ENCODE results near the gene ZNF860.

Gene ZNF860

GRCh38 chr3:31955581-31955980 lies 26.0 kb upstream of the ZNF860 start:
- no peak overlapping the region for H3K4me3 ChIP-seq (ENCODE audit: low read length)
- no peaks in the 10 kb centered on the region for H4K20me1 ChIP-seq (ENCODE audit: insufficient read depth, low read length)
- TF ChIP-seq EZH2phosphoT487 (IDR thresholded peaks at IDR 0.05; ENCODE audit: low read depth), result no peak
- TF ChIP-seq CTCF (IDR thresholded peaks at IDR 0.05; ENCODE audit: low read depth, low read length), result no peak
- no peak overlapping the region for H3K4me2 ChIP-seq (ENCODE audit: low read length)
- H3K36me3 ChIP-seq (replicated peaks; ENCODE audit: low read depth, low read length), result peaks cover 20% of the 10 kb centered on the region
- H3K27ac ChIP-seq (ENCODE audit: low read length), result no peak overlapping the region
- H3K9me3 ChIP-seq (ENCODE audit: insufficient read depth, low read length), result peaks cover 22% of the 10 kb centered on the region
- no peaks in the 10 kb centered on the region for H3K27me3 ChIP-seq (ENCODE audit: low read depth, low read length)
- H3K79me2 ChIP-seq (ENCODE audit: low read length), result peaks cover 71% of the 10 kb centered on the region
- no peak overlapping the region for H2AFZ ChIP-seq (ENCODE audit: low read depth, low read length)
- no peak overlapping the region for H3K9ac ChIP-seq (ENCODE audit: low read length)
- H3K4me1 ChIP-seq (ENCODE audit: low read length), result peaks cover 68% of the 10 kb centered on the region

GRCh38 chr3:31957106-31957505 lies 24.4 kb upstream of the ZNF860 start:
- Histone ChIP-seq H3K9me3 (ENCODE audit: insufficient read depth, low read length) (peaks cover 17% of the 10 kb centered on the region), H4K20me1 (ENCODE audit: insufficient read depth, low read length) (no peaks in the 10 kb centered on the region), H3K27ac (ENCODE audit: low read length) (no peak overlapping the region), H3K36me3 (replicated peaks; ENCODE audit: low read depth, low read length) (peaks cover 15% of the 10 kb centered on the region), H3K79me2 (ENCODE audit: low read length) (peaks cover 75% of the 10 kb centered on the region), H3K4me2 (ENCODE audit: low read length) (no peak overlapping the region), H3K9ac (ENCODE audit: low read length) (no peak overlapping the region), H3K4me1 (ENCODE audit: low read length) (peaks cover 71% of the 10 kb centered on the region), H3K4me3 (ENCODE audit: low read length) (no peak overlapping the region), H3K27me3 (ENCODE audit: low read depth, low read length) (no peaks in the 10 kb centered on the region), H2AFZ (ENCODE audit: low read depth, low read length) (no peak overlapping the region)
- TF ChIP-seq CTCF (IDR thresholded peaks at IDR 0.05; ENCODE audit: low read depth, low read length), result no peak
- TF ChIP-seq EZH2phosphoT487 (IDR thresholded peaks at IDR 0.05; ENCODE audit: low read depth), result no peak

GRCh38 chr3:31958701-31959152 lies 22.8 kb upstream of the ZNF860 start:
- Histone ChIP-seq H2AFZ (ENCODE audit: low read depth, low read length) (no peak overlapping the region), H3K9me3 (ENCODE audit: insufficient read depth, low read length) (peaks cover 17% of the 10 kb centered on the region), H3K27me3 (ENCODE audit: low read depth, low read length) (no peaks in the 10 kb centered on the region), H3K36me3 (replicated peaks; ENCODE audit: low read depth, low read length) (peaks cover 15% of the 10 kb centered on the region), H3K79me2 (ENCODE audit: low read length) (peaks cover 78% of the 10 kb centered on the region), H3K27ac (ENCODE audit: low read length) (no peak overlapping the region), H3K4me2 (ENCODE audit: low read length) (no peak overlapping the region), H3K4me3 (ENCODE audit: low read length) (no peak overlapping the region), H4K20me1 (ENCODE audit: insufficient read depth, low read length) (no peaks in the 10 kb centered on the region), H3K4me1 (ENCODE audit: low read length) (peaks cover 66% of the 10 kb centered on the region), H3K9ac (ENCODE audit: low read length) (no peak overlapping the region)
- TF ChIP-seq EZH2phosphoT487 (IDR thresholded peaks at IDR 0.05; ENCODE audit: low read depth), result no peak
- no peak for TF ChIP-seq CTCF (IDR thresholded peaks at IDR 0.05; ENCODE audit: low read depth, low read length)

GRCh38 chr3:31959251-31959650 lies 22.3 kb upstream of the ZNF860 start:
- Histone ChIP-seq H3K9me3 (ENCODE audit: insufficient read depth, low read length) (peaks cover 17% of the 10 kb centered on the region), H3K36me3 (replicated peaks; ENCODE audit: low read depth, low read length) (peaks cover 15% of the 10 kb centered on the region), H3K4me2 (ENCODE audit: low read length) (peak overlapping the region; percentile 73), H3K9ac (ENCODE audit: low read length) (peak overlapping the region; percentile 54; the same call in 1 of the 2 replicates), H4K20me1 (ENCODE audit: insufficient read depth, low read length) (no peaks in the 10 kb centered on the region), H3K27ac (ENCODE audit: low read length) (no peak overlapping the region), H3K4me3 (ENCODE audit: low read length) (no peak overlapping the region; the same call in 1 of the 2 replicates), H3K27me3 (ENCODE audit: low read depth, low read length) (no peaks in the 10 kb centered on the region), H2AFZ (ENCODE audit: low read depth, low read length) (no peak overlapping the region), H3K79me2 (ENCODE audit: low read length) (peaks cover 78% of the 10 kb centered on the region), H3K4me1 (ENCODE audit: low read length) (peaks cover 60% of the 10 kb centered on the region)
- TF ChIP-seq CTCF (IDR thresholded peaks at IDR 0.05; ENCODE audit: low read depth, low read length), result no peak
- TF ChIP-seq EZH2phosphoT487 (IDR thresholded peaks at IDR 0.05; ENCODE audit: low read depth), result no peak

All from OCI-LY3 (cell line).